WTC11 (cell line): ENCODE measurements around the gene CTSK. TPM values are rescaled to one million over a fixed set of nuclear protein-coding genes. Genes with fewer than 3 reads are reported as not detected.

Experiments used
- ATAC-seq: fragments of 200-7000 bp; cut with Tn5 transposase; 2 replicates; pipeline ENCODE4 v1.10.0; 2021; ENCODE audit warnings: mild to moderate bottlenecking, moderate library complexity
- CTCF ChIA-PET: fragments of 300-600 bp; sonication (Branson Sonifier 250); formaldehyde crosslinking; loops from one replicate; lab custom pipeline; 2021; ENCODE audit warnings: antibody characterized with exemption; lab: Charles Lee
- POLR2A ChIA-PET: fragments of 350-600 bp; sonication (Branson Sonifier 250); formaldehyde crosslinking; loops from one replicate; lab custom pipeline; 2021; ENCODE audit warnings: antibody characterized with exemption; lab: Charles Lee
- DNase-seq: peaks from one replicate; pipeline ENCODE4 v3.0.0; 2021; ENCODE audit warnings: low spot score
- H3K27ac Mint-ChIP-seq: 2 replicates; pipeline ENCODE4 v1.8.0; 2021; ENCODE audit warnings: mixed read lengths
- H3K27me3 Mint-ChIP-seq: 2 replicates; pipeline ENCODE4 v1.8.0; 2021; ENCODE audit warnings: low read depth, mild to moderate bottlenecking, moderate library complexity, mixed read lengths
- H3K36me3 Mint-ChIP-seq: 2 replicates; pipeline ENCODE4 v1.8.0; 2021; ENCODE audit warnings: mixed read lengths
- H3K4me1 Mint-ChIP-seq: 2 replicates; pipeline ENCODE4 v1.8.0; 2022; ENCODE audit warnings: mixed read lengths
- H3K4me3 Mint-ChIP-seq: 2 replicates; pipeline ENCODE4 v1.8.0; 2021; ENCODE audit warnings: mild to moderate bottlenecking, moderate library complexity, mixed read lengths
- H3K9me3 Mint-ChIP-seq: 2 replicates; pipeline ENCODE4 v1.8.0; 2021; ENCODE audit warnings: mixed read lengths
- CTCF ChIP-seq: fragments of 200-600 bp; IDR thresholded peaks from 2 replicates; pipeline ENCODE4 v1.8.0; 2022; ENCODE audit warnings: antibody characterized with exemption
- E2F5 ChIP-seq: sonication (generic); formaldehyde crosslinking; IDR thresholded peaks from 2 replicates; pipeline ENCODE4 v1.8.1; 2022; ENCODE audit warnings: mild to moderate bottlenecking, moderate library complexity, missing genetic modification reagents
- HMGA2 ChIP-seq: fragments of 250-450 bp; sonication (Bioruptor Pico); IDR thresholded peaks from 2 replicates; pipeline ENCODE4 v1.4.0; 2021; ENCODE audit warnings: mild to moderate bottlenecking, moderate library complexity
- IRF2 ChIP-seq: sonication (generic); formaldehyde crosslinking; IDR thresholded peaks from 2 replicates; pipeline ENCODE4 v1.8.0; 2022; ENCODE audit warnings: low read depth, missing genetic modification reagents, borderline replicate concordance
- KAT7 ChIP-seq: sonication (generic); formaldehyde crosslinking; IDR thresholded peaks from 2 replicates; pipeline ENCODE4 v1.8.1; 2023; ENCODE audit warnings: missing genetic modification reagents, mild to moderate bottlenecking, borderline replicate concordance
- NR3C1 ChIP-seq: sonication (generic); formaldehyde crosslinking; conservative IDR thresholded peaks from 2 replicates; pipeline ENCODE4 v1.8.1; 2023; ENCODE audit warnings: low read depth, mild to moderate bottlenecking, missing genetic modification reagents
- PRDM15 ChIP-seq: sonication (generic); formaldehyde crosslinking; IDR thresholded peaks from 2 replicates; pipeline ENCODE4 v1.8.0; 2022; ENCODE audit warnings: missing genetic modification reagents
- PREB ChIP-seq: sonication (generic); formaldehyde crosslinking; IDR thresholded peaks from 2 replicates; pipeline ENCODE4 v1.8.1; 2022; ENCODE audit warnings: mild to moderate bottlenecking, missing genetic modification reagents, moderate library complexity, borderline replicate concordance
- PRRX2 ChIP-seq: fragments of 250-450 bp; sonication (Bioruptor Pico); IDR thresholded peaks from 2 replicates; pipeline ENCODE4 v1.8.0; 2021; ENCODE audit warnings: mild to moderate bottlenecking
- SMAD3 ChIP-seq: sonication (generic); formaldehyde crosslinking; IDR thresholded peaks from 2 replicates; pipeline ENCODE4 v1.8.0; 2022; ENCODE audit warnings: missing genetic modification reagents, mild to moderate bottlenecking, borderline replicate concordance
- SMAD4 ChIP-seq: sonication (generic); formaldehyde crosslinking; IDR thresholded peaks from 2 replicates; pipeline ENCODE4 v1.8.0; 2022; ENCODE audit warnings: mild to moderate bottlenecking, missing genetic modification reagents
- TCF7 ChIP-seq: sonication (generic); formaldehyde crosslinking; IDR thresholded peaks from 2 replicates; pipeline ENCODE4 v1.8.0; 2022; ENCODE audit warnings: mild to moderate bottlenecking, low read depth, missing genetic modification reagents, moderate library complexity
- TEAD4 ChIP-seq: sonication (generic); formaldehyde crosslinking; IDR thresholded peaks from 2 replicates; pipeline ENCODE4 v1.8.0; 2022; ENCODE audit warnings: mild to moderate bottlenecking, missing genetic modification reagents
- ZNF121 ChIP-seq: sonication (generic); formaldehyde crosslinking; IDR thresholded peaks from 2 replicates; pipeline ENCODE4 v1.8.0; 2023; ENCODE audit warnings: missing genetic modification reagents
- ZNF219 ChIP-seq: sonication (generic); formaldehyde crosslinking; IDR thresholded peaks from 2 replicates; pipeline ENCODE4 v1.8.0; 2023; ENCODE audit warnings: missing genetic modification reagents, mild to moderate bottlenecking, borderline replicate concordance
- ZNF281 ChIP-seq: sonication (generic); formaldehyde crosslinking; IDR thresholded peaks from 2 replicates; pipeline ENCODE4 v1.8.0; 2023; ENCODE audit warnings: mild to moderate bottlenecking, missing genetic modification reagents
- ZNF532 ChIP-seq: fragments of 250-450 bp; sonication (Bioruptor Pico); IDR thresholded peaks from 2 replicates; pipeline ENCODE4 v1.9.0; 2021; ENCODE audit warnings: mild to moderate bottlenecking, borderline replicate concordance
- ZNF671 ChIP-seq: fragments of 250-450 bp; sonication (Bioruptor Pico); IDR thresholded peaks from 2 replicates; pipeline ENCODE4 v1.8.0; 2021; ENCODE audit warnings: mild to moderate bottlenecking
- total RNA-seq: library from RNA; stranded (reverse); gene quantifications from 3 replicates; pipeline ENCODE4 v1.2.3, GENCODE V29; 2021

Gene CTSK
- total RNA-seq, 1 experiment from 2014 or later = 9.4 TPM

- Mint-ChIP-seq H3K36me3 (peaks cover 13% of the 10 kb centered on the region), H3K9me3 (no peaks in the 10 kb centered on the region), H3K4me3 (no peak overlapping the region), H3K27ac (peak overlapping the region; percentile 5; the same call in 1 of the 2 replicates), H3K4me1 (peaks cover 10% of the 10 kb centered on the region), H3K27me3 (no peaks in the 10 kb centered on the region)
- no peak for DNase-seq
- TF ChIP-seq ZNF281 (no peak), PRRX2 (CRISPR knock-in tag) (no peak), SMAD3 (CRISPR knock-in tag) (no peak), CTCF (no peak), TEAD4 (CRISPR knock-in tag) (no peak), IRF2 (CRISPR knock-in tag) (no peak)
- ChIA-PET POLR2A (no interaction called here), CTCF (interaction anchor here (1.6 kb wide), 1 partner anchor 153 kb away, joined by 3 read pairs; no protein-coding TSS in a partner anchor)
- no peak for ATAC-seq
These were observed 34.9 kb upstream of the CTSK start for GRCh38 chr1:150842964-150843363.

GRCh38 chr1:150842343-150842742, 34.3 kb upstream of the CTSK start:
- H3K27ac Mint-ChIP-seq = peak overlapping the region; percentile 28
- H3K36me3 Mint-ChIP-seq = peaks cover 11% of the 10 kb centered on the region
- H3K4me1 Mint-ChIP-seq = peaks cover 10% of the 10 kb centered on the region
- CTCF ChIA-PET = interaction anchor here (1.6 kb wide), 1 partner anchor 154 kb away, joined by 3 read pairs; no protein-coding TSS in a partner anchor
- H3K9me3 Mint-ChIP-seq = no peaks in the 10 kb centered on the region
- POLR2A ChIA-PET = no interaction called here
- H3K4me3 Mint-ChIP-seq = no peak overlapping the region
- no peak for DNase-seq
- TF ChIP-seq ZNF532 = no peak
- no peak for TF ChIP-seq PREB (CRISPR knock-in tag)
- no peak for TF ChIP-seq E2F5
- no peak for TF ChIP-seq TCF7 (CRISPR knock-in tag)
- no peak for TF ChIP-seq SMAD4 (CRISPR knock-in tag)
- TF ChIP-seq ZNF219 (CRISPR knock-in tag) = no peak
- no peak for TF ChIP-seq NR3C1 (CRISPR knock-in tag)
- TF ChIP-seq IRF2 (CRISPR knock-in tag) = no peak
- TF ChIP-seq ZNF671 (CRISPR knock-in tag) = no peak
- no peak for TF ChIP-seq KAT7 (CRISPR knock-in tag)
- no peak for TF ChIP-seq ZNF121 (CRISPR knock-in tag)
- no peak for TF ChIP-seq CTCF
- no peak for TF ChIP-seq PRDM15 (CRISPR knock-in tag)
- no peak for TF ChIP-seq HMGA2 (CRISPR knock-in tag)
- ATAC-seq = no peak
- H3K27me3 Mint-ChIP-seq = no peaks in the 10 kb centered on the region
